GM19372 (cell line): ENCODE measurements around the gene SLC3A2.
"Not testable (repeated sequence)": the region's sequence is repeated elsewhere in the genome, so short reads cannot be mapped to it uniquely, and the experiment has no call there.

Experiments
- ATAC-seq: cut with Tn5 transposase; IDR thresholded peaks from one replicate; pipeline ENCODE4 v1.9.1; 2021; ENCODE audit warnings: mild to moderate bottlenecking, low read depth, moderate library complexity; ENCODE audit not compliant: unreplicated experiment

SLC3A2 gene

DNA sequence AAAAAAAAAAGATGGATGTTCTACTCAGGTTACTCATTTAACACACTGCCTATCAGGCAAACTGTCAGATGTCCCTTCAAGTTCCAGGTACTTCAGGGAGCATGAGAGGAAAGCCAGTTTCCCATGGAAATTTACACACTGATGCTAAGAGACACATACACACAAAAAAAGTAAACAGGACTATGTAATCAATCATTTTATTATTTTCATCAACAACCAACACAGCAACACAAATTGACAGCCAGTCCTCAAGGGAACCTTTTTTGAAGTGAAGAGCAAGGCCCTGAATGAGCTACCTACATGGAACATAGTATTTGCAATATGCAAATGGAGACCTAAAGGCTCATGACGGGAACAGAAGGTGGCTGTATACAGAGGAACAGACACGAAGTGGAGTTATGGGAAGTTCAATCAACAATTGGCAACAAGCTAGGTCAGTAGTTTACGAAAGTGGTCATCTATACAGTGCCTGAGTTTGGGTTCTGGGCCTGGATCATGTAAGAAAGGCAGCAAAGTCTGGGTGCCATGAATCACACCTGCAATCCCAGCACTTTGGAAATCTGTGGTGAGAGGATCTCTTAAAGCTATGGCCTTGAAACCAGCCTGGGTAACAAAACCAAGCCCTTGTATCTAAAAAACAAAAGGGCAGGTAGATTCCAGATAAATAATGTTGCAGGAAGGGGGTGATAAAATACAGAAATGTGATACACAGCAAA is 28.7 kb upstream of the SLC3A2 start:
- ATAC-seq, result no peak

- ATAC-seq, result no peak
Observed at GRCh38 chr11:62852523-62853188, 28.0 kb upstream of the SLC3A2 start.

- no peak for ATAC-seq
Observed at GRCh38 chr11:62853279-62853965, 27.3 kb upstream of the SLC3A2 start.

DNA sequence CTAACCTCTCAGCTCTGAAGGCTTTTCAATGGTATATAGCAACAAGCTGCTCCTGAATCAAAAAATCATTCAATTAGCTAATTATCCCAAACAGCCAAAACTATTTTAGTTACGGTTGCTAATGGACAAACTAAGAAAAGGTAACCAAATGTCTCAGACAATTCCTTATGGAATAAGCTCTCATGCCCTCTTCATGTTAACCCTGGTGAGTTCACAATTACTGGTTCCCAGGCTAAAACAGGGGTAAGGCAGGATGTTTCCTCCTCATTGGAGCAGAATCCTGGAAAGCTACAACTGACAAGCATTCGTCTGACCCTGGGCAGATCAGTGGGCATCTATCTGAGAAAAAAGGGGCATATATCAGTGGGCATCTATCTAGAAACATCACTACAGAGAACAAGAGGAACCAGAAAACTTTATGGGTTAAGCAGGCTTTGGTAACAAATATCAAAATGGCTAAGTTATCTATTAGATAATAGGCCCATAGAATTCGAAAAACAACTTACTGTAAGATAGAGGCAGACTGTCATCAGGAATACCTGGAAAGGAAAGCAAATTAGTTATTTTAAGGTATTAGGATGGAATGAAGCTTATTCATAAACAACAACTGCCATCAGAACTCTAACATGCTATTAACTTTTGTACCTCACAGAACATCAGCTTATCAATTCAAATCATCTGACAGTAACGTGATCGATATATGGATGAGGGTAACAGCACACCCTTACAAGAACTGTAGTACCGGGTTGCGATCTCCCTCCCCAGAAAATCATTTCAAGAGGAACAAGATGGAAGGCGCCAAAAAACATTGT is 26.5 kb upstream of the SLC3A2 start:
- ATAC-seq, result no peak

GRCh38 chr11:62854825-62855570 is 25.7 kb upstream of the SLC3A2 start:
- no peak for ATAC-seq

- ATAC-seq, result peak; percentile 91
Observed at GRCh38 chr11:62855571-62856332, 24.9 kb upstream of the SLC3A2 start.

DNA sequence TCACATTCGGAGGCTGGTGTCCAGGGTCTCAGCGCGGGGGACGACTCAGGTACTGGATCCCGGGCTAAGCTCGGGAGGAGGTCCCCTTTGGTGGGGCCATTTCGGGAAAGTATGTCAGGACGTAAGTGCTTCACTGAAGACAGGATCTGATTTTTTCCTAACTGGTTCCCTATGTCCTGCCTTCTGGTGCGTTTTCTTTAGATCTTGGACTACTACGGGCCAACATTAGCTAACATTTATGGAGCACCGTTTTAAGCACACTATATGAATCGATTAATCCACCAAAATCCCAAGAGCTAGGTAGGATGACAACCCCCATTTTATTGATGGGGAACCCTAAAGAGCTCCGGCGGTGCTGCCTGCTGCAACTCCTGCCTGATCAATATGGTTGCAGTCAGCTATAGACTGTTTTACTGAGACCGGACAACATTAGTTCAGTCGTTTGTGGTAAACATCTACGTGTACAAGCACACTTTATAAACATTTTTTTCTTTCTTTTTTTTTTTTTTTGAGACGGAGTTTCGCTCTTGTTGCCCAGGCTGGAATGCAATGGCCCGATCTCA is 24.3 kb upstream of the SLC3A2 start:
- no peak for ATAC-seq

DNA sequence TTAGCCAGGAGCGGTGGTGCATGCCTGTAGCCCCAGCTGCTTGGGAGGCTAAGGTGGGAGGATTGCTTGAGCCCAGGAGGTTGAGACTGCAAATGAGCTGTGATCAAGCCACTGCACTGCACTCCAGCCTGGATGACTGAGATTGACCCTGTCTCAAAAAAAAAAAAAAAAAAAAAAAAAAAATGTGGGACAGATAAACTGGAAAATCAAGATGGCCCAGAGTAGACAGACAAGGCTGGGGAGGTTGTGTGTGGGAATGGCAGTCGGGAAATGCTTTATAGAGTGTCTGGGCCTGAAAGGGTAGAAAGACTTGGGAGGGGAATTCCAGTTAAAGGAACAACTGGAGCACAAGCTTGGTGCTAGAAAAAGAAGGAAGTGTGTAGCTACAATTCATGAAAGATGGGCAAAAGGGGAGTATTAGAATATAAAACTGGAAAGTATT is 23.1 kb upstream of the SLC3A2 start:
- ATAC-seq, result no peak

- no peak for ATAC-seq
Observed at GRCh38 chr11:62858201-62858600, 22.5 kb upstream of the SLC3A2 start.

DNA sequence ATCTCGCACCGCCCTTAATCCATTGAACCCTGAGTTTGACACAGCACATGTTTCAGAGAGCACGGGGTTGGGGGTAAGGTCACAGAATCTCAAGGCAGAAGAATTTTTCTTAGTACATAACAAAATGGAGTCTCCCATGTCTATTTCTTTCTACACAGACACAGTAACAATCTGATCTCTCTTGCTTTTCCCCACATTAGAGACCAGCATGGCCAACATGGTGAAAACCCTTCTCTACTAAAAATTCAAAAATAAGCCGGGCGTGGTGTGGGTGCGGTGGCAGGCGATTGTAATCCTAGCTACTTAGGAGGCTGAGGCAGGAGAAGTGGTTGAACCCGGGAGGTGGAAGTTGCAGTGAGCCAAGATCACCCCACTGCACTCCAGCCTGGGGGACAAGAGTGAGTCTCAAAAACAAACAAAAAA is 21.4 kb upstream of the SLC3A2 start:
- not testable (repeated sequence) for ATAC-seq

GRCh38 chr11:62860835-62861563 is 19.7 kb upstream of the SLC3A2 start:
- no peak for ATAC-seq

GRCh38 chr11:62861564-62862192 is 19.0 kb upstream of the SLC3A2 start:
- not testable (repeated sequence) for ATAC-seq

GRCh38 chr11:62863687-62864335 is 16.9 kb upstream of the SLC3A2 start:
- no peak for ATAC-seq

DNA sequence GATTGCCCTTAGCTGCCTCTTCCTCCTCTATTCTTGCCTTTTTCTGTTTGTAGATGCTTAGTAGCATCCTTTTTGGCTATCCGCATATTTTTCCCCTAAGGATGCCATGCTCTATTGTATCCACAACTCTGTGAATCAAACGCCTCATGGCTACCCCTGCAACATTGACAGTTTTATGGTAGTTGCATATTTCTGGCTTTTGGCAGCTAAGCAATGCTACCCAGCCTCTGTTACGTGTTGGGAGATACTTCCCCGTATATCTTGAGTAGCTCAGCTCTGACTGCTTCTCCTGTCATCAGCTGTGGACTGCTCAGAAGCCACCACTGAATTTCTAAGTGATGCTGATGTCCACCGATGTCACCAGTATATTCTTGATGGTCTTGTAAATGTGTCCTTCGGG is 15.1 kb upstream of the SLC3A2 start:
- no peak for ATAC-seq

GRCh38 chr11:62874851-62875250 is 5.8 kb upstream of the SLC3A2 start:
- no peak for ATAC-seq

DNA sequence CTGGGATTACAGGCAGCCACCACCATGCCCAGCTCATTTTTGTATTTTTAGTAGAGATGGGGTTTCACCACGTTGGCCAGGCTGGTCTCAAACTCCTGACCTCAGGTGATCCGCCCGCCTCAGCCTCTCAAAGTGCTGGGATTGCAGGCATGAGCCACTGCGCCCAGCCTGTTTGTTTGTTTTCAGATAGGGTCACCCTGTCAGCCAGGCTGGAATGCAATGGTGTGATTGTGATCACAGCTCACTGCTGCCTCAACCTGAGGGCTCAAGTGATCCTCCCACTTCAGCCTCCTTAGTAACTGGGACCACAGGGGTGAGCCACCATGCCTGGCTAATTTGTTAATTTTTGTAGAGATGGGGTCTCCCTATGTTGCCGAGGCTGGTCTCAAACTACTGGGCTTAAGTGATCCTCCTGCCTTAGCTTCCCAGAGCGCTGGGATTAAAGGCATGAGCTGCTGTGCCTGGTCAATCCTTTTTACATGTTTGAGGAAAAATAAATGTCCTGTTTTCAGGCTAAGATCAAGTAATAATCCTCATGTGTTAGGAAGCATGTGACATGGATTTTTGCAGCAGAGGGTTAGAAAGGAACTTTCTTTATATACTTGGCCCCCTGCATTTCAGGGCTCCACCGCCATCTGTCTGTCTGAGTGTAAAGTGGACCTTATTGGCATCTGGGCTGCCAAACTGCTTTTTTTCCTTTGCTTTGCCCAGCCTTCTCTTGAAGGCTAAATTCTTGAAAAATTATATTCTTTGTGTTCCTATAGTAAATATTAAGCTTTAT is 4.8 kb upstream of the SLC3A2 start:
- no peak for ATAC-seq

DNA sequence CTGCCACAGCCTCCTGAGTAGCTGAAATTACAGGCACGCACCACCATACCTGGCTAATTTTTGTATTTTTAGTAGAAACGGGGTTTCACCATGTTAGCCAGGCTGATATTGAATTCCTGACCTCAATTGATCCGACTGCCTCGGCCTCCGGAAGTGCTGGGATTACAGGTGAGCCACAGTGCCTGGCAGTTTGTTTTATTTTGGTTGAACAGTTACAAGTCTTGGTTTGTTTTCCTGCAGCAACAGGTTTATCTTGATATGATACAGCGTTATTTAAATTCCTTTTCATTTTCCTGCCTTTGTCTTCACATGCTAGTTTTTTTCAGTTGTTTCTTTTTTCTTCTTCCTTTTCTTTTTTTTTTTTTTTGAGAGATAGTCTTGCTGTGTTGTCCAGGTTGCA is 4.0 kb upstream of the SLC3A2 start:
- ATAC-seq, result no peak
